RWPE2 (cell line): ENCODE results near the gene KLF3.

Experiments
- ATAC-seq: fragments of 200-7000 bp; cut with Tn5 transposase; 3 replicates; pipeline ENCODE4 v1.9.1; 2021; ENCODE audit warnings: low read depth
- DNase-seq: peaks from one replicate; pipeline ENCODE4 v3.0.0-alpha.2; 2020; ENCODE audit warnings: low spot score
- H3K27ac ChIP-seq: fragments of 450-650 bp; 2 replicates; pipeline ENCODE4 v1.5.1; 2017; ENCODE audit warnings: mild to moderate bottlenecking; ENCODE audit not compliant: poor library complexity, severe bottlenecking
- H3K27me3 ChIP-seq: fragments of 250-450 bp; sonication (Bioruptor Pico); 2 replicates; pipeline ENCODE4 v1.5.1; 2021; ENCODE audit warnings: mild to moderate bottlenecking, moderate library complexity; ENCODE audit not compliant: insufficient read depth, poor library complexity, severe bottlenecking
- H3K36me3 ChIP-seq: fragments of 250-450 bp; sonication (Bioruptor Pico); 2 replicates; pipeline ENCODE4 v1.5.1; 2020; ENCODE audit warnings: low read depth, mild to moderate bottlenecking, moderate library complexity
- H3K4me1 ChIP-seq: fragments of 250-450 bp; sonication (Bioruptor Pico); 2 replicates; pipeline ENCODE4 v1.5.1; 2021; ENCODE audit warnings: mild to moderate bottlenecking, moderate library complexity; ENCODE audit not compliant: insufficient read depth, poor library complexity, severe bottlenecking
- H3K4me3 ChIP-seq: fragments of 250-450 bp; sonication (Bioruptor Pico); 2 replicates; pipeline ENCODE4 v1.5.1; 2021; ENCODE audit warnings: mild to moderate bottlenecking, moderate library complexity; ENCODE audit not compliant: severe bottlenecking
- H3K9me3 ChIP-seq: fragments of 250-450 bp; sonication (Bioruptor Pico); 2 replicates; pipeline ENCODE4 v1.5.1; 2021; ENCODE audit warnings: mild to moderate bottlenecking, moderate library complexity; ENCODE audit not compliant: severe bottlenecking
- TF ChIP-seq, protein P1 (sequence below): fragments of 450-650 bp; IDR thresholded peaks from one replicate; pipeline ENCODE4 v1.5.1; 2017; ENCODE audit warnings: mild to moderate bottlenecking, moderate library complexity; ENCODE audit not compliant: poor library complexity, severe bottlenecking

KLF3 gene

DNA sequence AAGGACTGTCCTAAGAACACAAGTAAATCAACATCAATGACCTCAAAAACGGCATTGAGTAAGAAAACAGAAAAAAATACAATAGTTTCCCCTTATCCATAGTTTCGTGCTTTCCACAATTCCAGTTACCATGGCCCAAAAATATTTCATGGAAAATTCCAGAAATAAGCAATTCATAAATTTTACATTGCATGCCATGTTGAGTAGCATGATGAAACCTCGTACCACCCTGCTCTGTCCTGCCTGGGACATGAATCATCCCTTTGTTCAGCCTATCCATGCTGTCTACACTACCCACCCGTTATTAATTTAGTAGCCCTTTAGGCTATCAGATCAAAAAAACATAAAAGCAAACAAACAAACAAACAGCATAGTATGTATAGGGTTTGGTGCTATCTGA, 51.1 kb downstream of the KLF3 start:
- no peak for DNase-seq
- Histone ChIP-seq H3K27me3 (no peaks in the 10 kb centered on the region), H3K4me1 (peaks cover 9% of the 10 kb centered on the region), H3K4me3 (no peak overlapping the region), H3K27ac (no peak overlapping the region), H3K9me3 (no peaks in the 10 kb centered on the region), H3K36me3 (no peaks in the 10 kb centered on the region)
- TF ChIP-seq, protein P1, sequence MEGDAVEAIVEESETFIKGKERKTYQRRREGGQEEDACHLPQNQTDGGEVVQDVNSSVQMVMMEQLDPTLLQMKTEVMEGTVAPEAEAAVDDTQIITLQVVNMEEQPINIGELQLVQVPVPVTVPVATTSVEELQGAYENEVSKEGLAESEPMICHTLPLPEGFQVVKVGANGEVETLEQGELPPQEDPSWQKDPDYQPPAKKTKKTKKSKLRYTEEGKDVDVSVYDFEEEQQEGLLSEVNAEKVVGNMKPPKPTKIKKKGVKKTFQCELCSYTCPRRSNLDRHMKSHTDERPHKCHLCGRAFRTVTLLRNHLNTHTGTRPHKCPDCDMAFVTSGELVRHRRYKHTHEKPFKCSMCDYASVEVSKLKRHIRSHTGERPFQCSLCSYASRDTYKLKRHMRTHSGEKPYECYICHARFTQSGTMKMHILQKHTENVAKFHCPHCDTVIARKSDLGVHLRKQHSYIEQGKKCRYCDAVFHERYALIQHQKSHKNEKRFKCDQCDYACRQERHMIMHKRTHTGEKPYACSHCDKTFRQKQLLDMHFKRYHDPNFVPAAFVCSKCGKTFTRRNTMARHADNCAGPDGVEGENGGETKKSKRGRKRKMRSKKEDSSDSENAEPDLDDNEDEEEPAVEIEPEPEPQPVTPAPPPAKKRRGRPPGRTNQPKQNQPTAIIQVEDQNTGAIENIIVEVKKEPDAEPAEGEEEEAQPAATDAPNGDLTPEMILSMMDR, result no peak
- no peak for ATAC-seq

DNA sequence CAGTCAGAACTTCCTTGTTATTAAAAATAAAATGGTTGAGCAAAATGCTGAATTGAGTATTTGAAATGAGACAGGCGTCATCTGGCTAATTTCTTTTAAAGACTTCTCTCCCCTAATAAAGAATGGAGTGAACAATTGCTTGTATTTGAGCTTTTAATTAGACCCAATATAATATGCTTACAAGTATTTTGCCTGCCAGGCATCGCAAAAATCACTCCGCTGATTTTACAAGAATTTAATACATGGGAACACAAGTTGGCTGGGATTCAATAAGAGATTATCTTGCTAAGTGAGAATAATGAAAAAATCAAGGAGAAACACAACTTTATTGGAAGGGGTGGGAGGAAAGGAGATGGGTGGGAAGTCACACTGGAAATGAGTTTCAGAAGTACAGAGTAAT, 52.3 kb downstream of the KLF3 start:
- TF ChIP-seq, protein P1, result no peak
- no peak overlapping the region for H3K27ac ChIP-seq
- ATAC-seq (no peak), DNase-seq (no peak)
- H3K27me3 ChIP-seq, result no peaks in the 10 kb centered on the region
- no peaks in the 10 kb centered on the region for H3K9me3 ChIP-seq
- H3K4me1 ChIP-seq, result peaks cover 9% of the 10 kb centered on the region
- H3K4me3 ChIP-seq, result no peak overlapping the region
- H3K36me3 ChIP-seq, result no peaks in the 10 kb centered on the region

DNA sequence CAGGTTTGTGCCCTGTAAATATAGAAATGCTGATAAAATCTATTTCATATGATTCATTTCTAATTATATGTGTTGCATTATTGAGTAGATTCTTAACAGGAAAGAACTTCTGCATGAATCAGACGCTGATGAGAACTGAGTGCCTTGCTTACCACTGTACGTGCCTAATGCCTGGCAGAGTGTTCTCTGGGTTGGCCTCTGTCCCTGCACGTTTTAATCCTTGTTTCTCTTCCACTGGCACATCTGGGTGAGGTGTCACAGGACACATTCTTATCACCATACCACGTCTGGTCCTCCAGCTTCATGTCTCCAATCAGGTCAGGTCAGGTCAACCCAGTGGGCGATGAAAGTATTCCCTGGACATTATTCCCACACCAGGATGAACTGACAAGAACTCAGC, 53.6 kb downstream of the KLF3 start:
- Histone ChIP-seq H3K27me3 (no peaks in the 10 kb centered on the region), H3K9me3 (no peaks in the 10 kb centered on the region), H3K27ac (no peak overlapping the region), H3K4me1 (peaks cover 7% of the 10 kb centered on the region), H3K36me3 (no peaks in the 10 kb centered on the region), H3K4me3 (no peak overlapping the region)
- peak; percentile 80 for ATAC-seq
- DNase-seq, result no peak
- TF ChIP-seq, protein P1, result no peak

DNA sequence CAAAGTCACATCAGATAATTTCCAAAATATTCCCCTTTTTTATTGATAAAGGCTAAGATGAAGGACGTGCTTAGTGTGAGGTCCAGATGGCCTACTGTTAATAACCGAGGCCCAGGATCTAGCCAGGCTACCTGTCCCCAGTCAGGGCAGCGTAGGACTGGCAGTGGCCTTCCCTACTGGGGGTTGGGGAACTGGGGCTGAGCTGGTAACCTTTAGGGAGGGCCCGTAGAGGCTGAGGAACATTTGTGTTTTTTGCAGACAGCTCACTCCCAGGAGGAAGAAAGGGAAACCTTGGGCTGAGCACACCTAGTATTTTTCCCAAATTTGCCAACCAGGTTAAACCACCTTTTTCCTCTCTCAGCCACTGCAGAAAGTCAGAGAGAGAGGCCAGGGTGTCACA, 59.1 kb downstream of the KLF3 start:
- H3K4me1 ChIP-seq, result no peaks in the 10 kb centered on the region
- no peaks in the 10 kb centered on the region for H3K27me3 ChIP-seq
- no peak overlapping the region for H3K4me3 ChIP-seq
- DNase-seq (no peak), ATAC-seq (no peak)
- TF ChIP-seq, protein P1, result no peak
- H3K36me3 ChIP-seq, result no peaks in the 10 kb centered on the region
- no peak overlapping the region for H3K27ac ChIP-seq
- no peaks in the 10 kb centered on the region for H3K9me3 ChIP-seq

DNA sequence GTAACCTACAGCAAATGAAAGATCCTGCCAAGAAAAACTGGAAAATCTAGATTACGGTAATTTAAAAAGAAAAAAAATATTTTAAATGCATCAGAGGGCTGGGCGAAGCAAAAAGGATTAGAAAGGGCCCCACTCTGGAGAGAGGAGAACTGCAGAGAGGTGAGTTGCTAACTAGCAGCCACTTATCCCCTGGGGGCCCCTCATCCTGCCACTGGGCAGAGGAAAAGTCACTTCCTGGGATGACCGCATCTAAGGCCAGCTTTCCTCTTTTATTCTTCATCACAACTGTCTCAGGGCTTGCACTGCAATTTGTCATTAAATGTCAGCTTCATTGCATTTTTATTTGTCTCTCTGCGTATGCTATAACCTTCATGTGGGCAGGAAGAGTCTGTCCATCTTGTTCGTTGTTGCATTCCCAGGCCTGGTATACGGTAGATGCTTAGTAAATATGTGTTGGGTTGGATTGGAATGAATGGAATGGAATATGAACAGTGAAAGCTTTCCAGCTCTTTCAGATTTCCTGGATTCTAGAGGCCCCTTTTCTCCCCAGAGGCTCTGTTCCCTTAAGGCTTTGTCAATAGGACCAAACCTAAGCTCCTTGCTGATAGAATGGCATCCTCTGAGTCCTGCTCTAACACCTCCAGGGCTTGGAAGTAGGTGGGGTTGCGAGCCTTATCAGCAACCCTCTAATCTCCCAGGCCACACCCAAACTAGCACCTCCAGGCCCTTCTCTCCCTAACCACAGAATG, 59.9 kb downstream of the KLF3 start:
- no peaks in the 10 kb centered on the region for H3K36me3 ChIP-seq

More for the DNA sequence above, 59.9 kb downstream of the KLF3 start:
- Histone ChIP-seq H3K27me3 (no peaks in the 10 kb centered on the region), H3K27ac (no peak overlapping the region), H3K4me1 (peaks cover 7% of the 10 kb centered on the region), H3K4me3 (no peak overlapping the region), H3K9me3 (no peaks in the 10 kb centered on the region)
- TF ChIP-seq, protein P1, result no peak
- peak; percentile 35; the same call in 2 of the 3 replicates for ATAC-seq
- no peak for DNase-seq
